ENCODE measurements around the gene KCNC4. TPM values are rescaled to one million over a fixed set of nuclear protein-coding genes. Genes with fewer than 3 reads are reported as not detected.
A peak's percentile ranks its signal among the peaks of the same experiment; 100 is the strongest.

The KCNC4 gene
- total and polyA plus RNA-seq, 2 experiments from 2014 or later, result 3.4 to 11.8 TPM

DNA sequence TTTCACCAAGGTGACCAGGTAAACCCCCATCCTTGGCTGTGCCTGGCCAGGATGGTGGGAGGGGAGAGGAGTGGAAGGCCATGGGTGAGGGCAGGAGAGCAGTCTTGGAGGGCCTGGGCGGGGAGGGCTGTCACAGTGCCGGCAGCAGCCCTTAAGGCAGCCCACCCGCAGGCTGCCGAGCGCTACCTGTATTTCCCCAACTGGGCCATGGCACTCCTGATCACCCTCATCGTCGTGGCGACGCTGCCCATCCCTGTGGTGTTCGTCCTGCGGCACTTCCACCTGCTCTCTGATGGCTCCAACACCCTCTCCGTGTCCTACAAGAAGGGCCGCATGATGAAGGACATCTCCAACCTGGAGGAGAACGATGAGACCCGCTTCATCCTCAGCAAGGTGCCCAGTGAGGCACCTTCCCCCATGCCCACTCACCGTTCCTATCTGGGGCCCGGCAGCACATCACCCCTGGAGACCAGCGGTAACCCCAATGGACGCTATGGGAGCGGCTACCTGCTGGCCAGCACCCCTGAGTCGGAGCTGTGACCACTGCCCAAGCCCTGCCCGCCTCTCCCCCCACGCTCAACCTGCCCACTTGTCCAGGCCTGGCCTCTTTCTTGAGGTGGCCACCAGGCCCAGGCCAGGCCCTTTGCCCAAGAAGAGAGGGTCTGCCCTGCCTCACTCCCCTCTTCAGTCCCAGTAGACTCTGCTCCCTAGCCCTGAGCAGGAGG is 12.0 kb upstream of the KCNC4 start:
- Histone ChIP-seq H3K9me3 (ENCODE audit: low read depth) (no peaks in the 10 kb centered on the region), H3K27ac (no peak overlapping the region), H3K4me1 (ENCODE audit: low read depth) (no peaks in the 10 kb centered on the region), H3K4me3 (no peak overlapping the region), H3K27me3 (no peaks in the 10 kb centered on the region), H3K36me3 (no peaks in the 10 kb centered on the region)
- TF ChIP-seq, protein P1, sequence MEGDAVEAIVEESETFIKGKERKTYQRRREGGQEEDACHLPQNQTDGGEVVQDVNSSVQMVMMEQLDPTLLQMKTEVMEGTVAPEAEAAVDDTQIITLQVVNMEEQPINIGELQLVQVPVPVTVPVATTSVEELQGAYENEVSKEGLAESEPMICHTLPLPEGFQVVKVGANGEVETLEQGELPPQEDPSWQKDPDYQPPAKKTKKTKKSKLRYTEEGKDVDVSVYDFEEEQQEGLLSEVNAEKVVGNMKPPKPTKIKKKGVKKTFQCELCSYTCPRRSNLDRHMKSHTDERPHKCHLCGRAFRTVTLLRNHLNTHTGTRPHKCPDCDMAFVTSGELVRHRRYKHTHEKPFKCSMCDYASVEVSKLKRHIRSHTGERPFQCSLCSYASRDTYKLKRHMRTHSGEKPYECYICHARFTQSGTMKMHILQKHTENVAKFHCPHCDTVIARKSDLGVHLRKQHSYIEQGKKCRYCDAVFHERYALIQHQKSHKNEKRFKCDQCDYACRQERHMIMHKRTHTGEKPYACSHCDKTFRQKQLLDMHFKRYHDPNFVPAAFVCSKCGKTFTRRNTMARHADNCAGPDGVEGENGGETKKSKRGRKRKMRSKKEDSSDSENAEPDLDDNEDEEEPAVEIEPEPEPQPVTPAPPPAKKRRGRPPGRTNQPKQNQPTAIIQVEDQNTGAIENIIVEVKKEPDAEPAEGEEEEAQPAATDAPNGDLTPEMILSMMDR (IDR thresholded peaks at IDR 0.05; ENCODE audit: low read depth, low read length), result no peak
- no peak for DNase-seq (ENCODE audit: low read depth in 1 of 2, low spot score in 1 of 2)

GRCh38 chr1:110198746-110199145 is 11.4 kb upstream of the KCNC4 start:
- TF ChIP-seq, protein P1 (IDR thresholded peaks at IDR 0.05; ENCODE audit: low read depth, low read length), result no peak
- H3K4me3 ChIP-seq, result no peak overlapping the region

GRCh38 chr1:110200190-110200589 is 9.9 kb upstream of the KCNC4 start:
- TF ChIP-seq, protein P1 (IDR thresholded peaks at IDR 0.05; ENCODE audit: low read depth, low read length), result no peak
- H3K9me3 ChIP-seq (ENCODE audit: low read depth), result no peaks in the 10 kb centered on the region
- no peak for DNase-seq (ENCODE audit: low read depth in 1 of 2, low spot score in 1 of 2)
- H3K4me3 ChIP-seq, result no peak overlapping the region
- no peaks in the 10 kb centered on the region for H3K27me3 ChIP-seq
- H3K27ac ChIP-seq, result no peak overlapping the region
- no peaks in the 10 kb centered on the region for H3K4me1 ChIP-seq (ENCODE audit: low read depth)
- no peaks in the 10 kb centered on the region for H3K36me3 ChIP-seq

More at GRCh38 chr1:110198746-110199145, 11.4 kb upstream of the KCNC4 start:
- no peak for DNase-seq (ENCODE audit: low read depth in 1 of 2, low spot score in 1 of 2)
- Histone ChIP-seq H3K27me3 (no peaks in the 10 kb centered on the region), H3K36me3 (no peaks in the 10 kb centered on the region), H3K4me1 (ENCODE audit: low read depth) (no peaks in the 10 kb centered on the region), H3K27ac (no peak overlapping the region), H3K9me3 (ENCODE audit: low read depth) (no peaks in the 10 kb centered on the region)

DNA sequence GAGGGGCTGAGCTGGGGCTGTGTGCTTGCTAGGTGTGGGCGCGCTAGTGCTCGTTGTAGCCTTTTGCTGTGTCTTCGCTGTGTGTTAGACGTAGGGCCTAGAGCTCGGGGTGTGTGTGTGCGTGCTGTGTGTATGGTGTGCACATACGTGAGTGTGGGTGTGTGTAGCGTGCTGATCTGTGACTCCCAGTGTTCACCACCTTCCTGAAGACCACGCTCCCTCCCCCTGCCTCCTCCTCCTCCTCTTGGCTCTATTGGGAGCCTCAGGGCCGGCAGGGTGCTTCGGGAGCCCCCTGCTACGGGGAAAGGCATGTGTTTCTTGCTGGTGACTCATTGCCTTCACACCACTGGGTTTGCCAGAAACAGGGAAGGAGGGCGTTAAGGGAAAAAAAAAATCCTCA is 9.4 kb upstream of the KCNC4 start:
- H3K36me3 ChIP-seq, result no peaks in the 10 kb centered on the region
- H3K4me1 ChIP-seq (ENCODE audit: low read depth), result no peaks in the 10 kb centered on the region
- TF ChIP-seq, protein P1 (IDR thresholded peaks at IDR 0.05; ENCODE audit: low read depth, low read length), result no peak
- H3K4me3 ChIP-seq, result no peak overlapping the region
- no peak overlapping the region for H3K27ac ChIP-seq
- H3K27me3 ChIP-seq, result no peaks in the 10 kb centered on the region
- no peaks in the 10 kb centered on the region for H3K9me3 ChIP-seq (ENCODE audit: low read depth)
- DNase-seq (ENCODE audit: low read depth in 1 of 2, low spot score in 1 of 2), result peak in 1 of 2 donors; percentile 43

DNA sequence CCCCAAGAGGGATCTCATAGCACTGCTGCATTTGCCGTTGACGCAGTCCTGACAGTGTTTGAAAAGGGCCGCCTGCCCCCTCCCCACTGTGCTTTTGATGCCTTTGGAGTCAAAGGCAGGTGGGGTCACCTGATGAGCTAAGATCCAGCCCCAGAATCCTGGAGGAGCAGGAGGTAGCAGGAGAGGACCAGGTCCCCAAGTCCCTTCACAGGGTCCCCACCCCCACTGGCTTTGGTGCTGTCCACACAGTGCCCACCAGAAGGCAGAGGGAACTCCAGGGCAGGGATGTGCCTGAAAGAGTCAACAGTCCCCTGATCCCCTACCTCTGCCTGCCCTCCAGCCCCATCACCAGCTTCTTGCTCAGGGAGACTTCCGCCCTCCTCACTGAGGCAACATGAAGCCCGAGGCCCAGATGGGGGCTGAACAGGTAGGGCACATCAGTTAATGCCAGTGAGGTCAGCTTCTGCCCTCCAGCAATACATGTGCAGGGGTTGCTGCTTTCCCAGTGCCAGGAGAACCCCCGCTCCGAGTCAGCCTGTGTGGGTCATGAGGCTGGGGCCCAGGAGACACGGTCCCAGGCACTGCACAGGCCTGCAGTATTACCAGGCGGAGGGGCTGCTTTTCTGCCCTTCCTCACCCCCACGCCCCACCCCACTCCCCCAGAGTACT is 8.8 kb upstream of the KCNC4 start:
- no peaks in the 10 kb centered on the region for H3K4me1 ChIP-seq (ENCODE audit: low read depth)
- TF ChIP-seq, protein P1 (IDR thresholded peaks at IDR 0.05; ENCODE audit: low read depth, low read length), result no peak
- no peak for DNase-seq (ENCODE audit: low read depth in 1 of 2, low spot score in 1 of 2)

More for the DNA sequence above, 8.8 kb upstream of the KCNC4 start:
- Histone ChIP-seq H3K27ac (no peak overlapping the region), H3K27me3 (no peaks in the 10 kb centered on the region), H3K9me3 (ENCODE audit: low read depth) (no peaks in the 10 kb centered on the region), H3K4me3 (no peak overlapping the region), H3K36me3 (no peaks in the 10 kb centered on the region)

Measured in cardiac muscle cell (in vitro differentiated cells and primary cell).